ENCODE measurements around the gene MIP. TPM values are rescaled to one million over a fixed set of nuclear protein-coding genes. Genes with fewer than 3 reads are reported as not detected.

MIP gene
- total RNA-seq, 1 experiment from 2014 or later, result not detected

GRCh38 chr12:56431850-56432249 is 22.6 kb downstream of the MIP start:
- no peaks in the 10 kb centered on the region for H3K27me3 ChIP-seq (ENCODE audit: control insufficient read depth, insufficient read depth, low read length)
- no peak for TF ChIP-seq POLR2AphosphoS5 (IDR thresholded peaks at IDR 0.05; ENCODE audit: low read depth, low read length)
- no peak for TF ChIP-seq TCF7L2 (IDR thresholded peaks at IDR 0.05; ENCODE audit: low read depth, low read length)
- TF ChIP-seq, protein P1, sequence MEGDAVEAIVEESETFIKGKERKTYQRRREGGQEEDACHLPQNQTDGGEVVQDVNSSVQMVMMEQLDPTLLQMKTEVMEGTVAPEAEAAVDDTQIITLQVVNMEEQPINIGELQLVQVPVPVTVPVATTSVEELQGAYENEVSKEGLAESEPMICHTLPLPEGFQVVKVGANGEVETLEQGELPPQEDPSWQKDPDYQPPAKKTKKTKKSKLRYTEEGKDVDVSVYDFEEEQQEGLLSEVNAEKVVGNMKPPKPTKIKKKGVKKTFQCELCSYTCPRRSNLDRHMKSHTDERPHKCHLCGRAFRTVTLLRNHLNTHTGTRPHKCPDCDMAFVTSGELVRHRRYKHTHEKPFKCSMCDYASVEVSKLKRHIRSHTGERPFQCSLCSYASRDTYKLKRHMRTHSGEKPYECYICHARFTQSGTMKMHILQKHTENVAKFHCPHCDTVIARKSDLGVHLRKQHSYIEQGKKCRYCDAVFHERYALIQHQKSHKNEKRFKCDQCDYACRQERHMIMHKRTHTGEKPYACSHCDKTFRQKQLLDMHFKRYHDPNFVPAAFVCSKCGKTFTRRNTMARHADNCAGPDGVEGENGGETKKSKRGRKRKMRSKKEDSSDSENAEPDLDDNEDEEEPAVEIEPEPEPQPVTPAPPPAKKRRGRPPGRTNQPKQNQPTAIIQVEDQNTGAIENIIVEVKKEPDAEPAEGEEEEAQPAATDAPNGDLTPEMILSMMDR (IDR thresholded peaks at IDR 0.05), result no peak
- TF ChIP-seq SIN3A (IDR thresholded peaks at IDR 0.05; ENCODE audit: borderline replicate concordance, insufficient read depth, low read depth, low read length), result no peak
- BruUV-seq (replicated peaks), result no TSS peak
- no peaks in the 10 kb centered on the region for H3K4me1 ChIP-seq (ENCODE audit: control insufficient read depth, insufficient read depth, low read length)
- ATAC-seq (no peak), DNase-seq (ENCODE audit: low read depth, low spot score) (no peak)
- in situ Hi-C loops (cut with HindIII; ENCODE audit: low pct_unique_long_range_greater_than_20kb, low sequenced_read_pairs), result no loop called here
- ChIA-PET POLR2A (no interaction called here), CTCF (no interaction called here)
- no peaks in the 10 kb centered on the region for H3K9me3 ChIP-seq (ENCODE audit: control insufficient read depth, insufficient read depth, low read depth, low read length)
- peaks cover 4% of the 10 kb centered on the region; the same call in 1 of the 2 replicates for H3K36me3 ChIP-seq (ENCODE audit: control insufficient read depth, insufficient read depth, low read length)
- H3K4me3 ChIP-seq (ENCODE audit: low read depth in 2 of 2, low read length in 2 of 2), result no peak overlapping the region
- H3K27ac ChIP-seq (ENCODE audit: low read length), result no peak overlapping the region
- intact Hi-C loops (cut with micrococcal nuclease; ENCODE audit: unreplicated experiment), result no loop called here

DNA sequence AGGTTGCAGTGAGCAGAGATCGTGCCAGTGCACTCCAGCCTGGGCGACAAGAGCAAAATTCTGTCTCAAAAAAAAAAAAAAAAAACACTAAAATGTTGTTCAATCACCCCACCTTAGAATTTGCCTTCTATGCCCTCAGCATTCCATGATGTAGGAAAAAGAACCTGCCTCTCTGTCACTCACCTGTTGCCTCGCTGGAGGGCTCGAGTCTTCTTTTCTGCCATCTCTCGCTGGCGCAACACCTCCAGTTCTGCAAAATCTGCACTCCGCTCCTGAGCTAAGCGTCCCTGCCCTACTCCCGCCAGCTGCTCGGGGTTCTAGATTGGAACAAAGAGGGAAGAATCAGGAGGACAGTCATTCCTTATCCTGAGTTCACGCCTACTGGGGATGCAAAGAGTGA is 23.2 kb downstream of the MIP start:
- H3K4me1 ChIP-seq (ENCODE audit: control insufficient read depth, insufficient read depth, low read length), result no peaks in the 10 kb centered on the region
- H3K9me3 ChIP-seq (ENCODE audit: control insufficient read depth, insufficient read depth, low read depth, low read length), result no peaks in the 10 kb centered on the region
- no peak for TF ChIP-seq TCF7L2 (IDR thresholded peaks at IDR 0.05; ENCODE audit: low read depth, low read length)
- TF ChIP-seq, protein P1 (IDR thresholded peaks at IDR 0.05), result no peak
- no peak for TF ChIP-seq REST (IDR thresholded peaks at IDR 0.05; ENCODE audit: insufficient read depth in 1 of 2, low read depth in 2 of 2, low read length in 1 of 2)
- TF ChIP-seq POLR2AphosphoS5 (IDR thresholded peaks at IDR 0.05; ENCODE audit: low read depth, low read length), result no peak
- TF ChIP-seq SIN3A (IDR thresholded peaks at IDR 0.05; ENCODE audit: borderline replicate concordance, insufficient read depth, low read depth, low read length), result no peak
- no peak for ATAC-seq
- no peak overlapping the region for H3K4me3 ChIP-seq (ENCODE audit: low read depth in 2 of 2, low read length in 2 of 2)
- no peak for DNase-seq (ENCODE audit: low read depth, low spot score)
- intact Hi-C loops (cut with micrococcal nuclease; ENCODE audit: unreplicated experiment), result no loop called here
- H3K27me3 ChIP-seq (ENCODE audit: control insufficient read depth, insufficient read depth, low read length), result no peaks in the 10 kb centered on the region
- H3K27ac ChIP-seq (ENCODE audit: low read length), result no peak overlapping the region
- in situ Hi-C loops (cut with HindIII; ENCODE audit: low pct_unique_long_range_greater_than_20kb, low sequenced_read_pairs), result no loop called here
- ChIA-PET POLR2A (no interaction called here), CTCF (no interaction called here)
- H3K36me3 ChIP-seq (ENCODE audit: control insufficient read depth, insufficient read depth, low read length), result peaks cover 4% of the 10 kb centered on the region; the same call in 1 of the 2 replicates
- BruUV-seq (replicated peaks), result no TSS peak
